Astrocyte (in vitro differentiated cells and primary cell): Measurements from ENCODE around the gene MAP3K4.

Source experiments
- EZH2 ChIP-seq: IDR thresholded peaks from 2 replicates; pipeline ENCODE4 v1.6.1; 2012; ENCODE audit warnings: mild to moderate bottlenecking, low read length, inconsistent platforms; ENCODE audit not compliant: insufficient read depth
- TF ChIP-seq, protein P1 (sequence below): IDR thresholded peaks from 2 replicates; pipeline ENCODE4 v1.5.1; 2011; ENCODE audit warnings: low read depth, mild to moderate bottlenecking, inconsistent platforms, low read length, moderate library complexity; ENCODE audit not compliant: insufficient read depth

- TF ChIP-seq, protein P1, sequence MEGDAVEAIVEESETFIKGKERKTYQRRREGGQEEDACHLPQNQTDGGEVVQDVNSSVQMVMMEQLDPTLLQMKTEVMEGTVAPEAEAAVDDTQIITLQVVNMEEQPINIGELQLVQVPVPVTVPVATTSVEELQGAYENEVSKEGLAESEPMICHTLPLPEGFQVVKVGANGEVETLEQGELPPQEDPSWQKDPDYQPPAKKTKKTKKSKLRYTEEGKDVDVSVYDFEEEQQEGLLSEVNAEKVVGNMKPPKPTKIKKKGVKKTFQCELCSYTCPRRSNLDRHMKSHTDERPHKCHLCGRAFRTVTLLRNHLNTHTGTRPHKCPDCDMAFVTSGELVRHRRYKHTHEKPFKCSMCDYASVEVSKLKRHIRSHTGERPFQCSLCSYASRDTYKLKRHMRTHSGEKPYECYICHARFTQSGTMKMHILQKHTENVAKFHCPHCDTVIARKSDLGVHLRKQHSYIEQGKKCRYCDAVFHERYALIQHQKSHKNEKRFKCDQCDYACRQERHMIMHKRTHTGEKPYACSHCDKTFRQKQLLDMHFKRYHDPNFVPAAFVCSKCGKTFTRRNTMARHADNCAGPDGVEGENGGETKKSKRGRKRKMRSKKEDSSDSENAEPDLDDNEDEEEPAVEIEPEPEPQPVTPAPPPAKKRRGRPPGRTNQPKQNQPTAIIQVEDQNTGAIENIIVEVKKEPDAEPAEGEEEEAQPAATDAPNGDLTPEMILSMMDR, result no peak
- TF ChIP-seq EZH2, result no peak
These were observed 22.1 kb downstream of the MAP3K4 start for GRCh38 chr6:161013695-161014094.
